Stimulated activated naive CD4-positive, alpha-beta T cell (primary cell): Measurements from ENCODE around the gene BRPF3.

ENCODE experiments used
- DNase-seq, 6 experiments: peaks; one replicate each; lab custom pipeline; 2025; lab: John Stamatoyannopoulos, UW

The BRPF3 gene

GRCh38 chr6:36268478-36269275 is 72.1 kb downstream of the BRPF3 start:
- no peak for DNase-seq

GRCh38 chr6:36269834-36270705 is 73.5 kb downstream of the BRPF3 start, which contains the start of gene PNPLA1:
Gene PNPLA1 (plus strand): TSS chr6:36270060. CDS start chr6:36270460, 400 bp downstream.
- no peak for DNase-seq

- DNase-seq, result no peak
Observed at GRCh38 chr6:36272234-36272633, 75.7 kb downstream of the BRPF3 start.

GRCh38 chr6:36273067-36273466 is 76.5 kb downstream of the BRPF3 start:
- no peak for DNase-seq

- DNase-seq, result no peak
Observed at GRCh38 chr6:36273802-36274514, 77.4 kb downstream of the BRPF3 start.

GRCh38 chr6:36276581-36277536 is 80.3 kb downstream of the BRPF3 start:
- no peak for DNase-seq

GRCh38 chr6:36277946-36278470 is 81.5 kb downstream of the BRPF3 start:
- DNase-seq, result no peak

- DNase-seq, result no peak
Observed at GRCh38 chr6:36280467-36280866, 83.9 kb downstream of the BRPF3 start.

GRCh38 chr6:36280983-36281382 is 84.4 kb downstream of the BRPF3 start:
- no peak for DNase-seq
